Thymus (tissue), 11 donors: ENCODE measurements around the gene CTU2. TPM values are rescaled to one million over a fixed set of nuclear protein-coding genes. Genes with fewer than 3 reads are reported as not detected.

Experiments used
- DNase-seq, 9 donors: peaks; one replicate each; pipeline ENCODE4 v3.0.0-alpha.2; 2013; ENCODE audit warnings: low spot score in 9 of 9, low read depth in 6 of 9, missing footprints in 1 of 9
- H3K27ac ChIP-seq, 2 donors: one replicate each; pipeline ENCODE4 v1.5.1; 2013; ENCODE audit warnings: control low read depth in 1 of 2, low read depth in 1 of 2, low read length in 1 of 2, mild to moderate bottlenecking in 1 of 2, moderate library complexity in 1 of 2
- H3K27me3 ChIP-seq, 2 donors: one replicate each; pipeline ENCODE4 v1.5.1; 2013; ENCODE audit warnings: low read length in 1 of 2; ENCODE audit not compliant: control insufficient read depth in 2 of 2, insufficient read depth in 1 of 2
- H3K36me3 ChIP-seq, 2 donors: one replicate each; pipeline ENCODE4 v1.5.1; 2013; ENCODE audit warnings: low read length in 1 of 2, mild to moderate bottlenecking in 1 of 2, moderate library complexity in 1 of 2; ENCODE audit not compliant: control insufficient read depth in 2 of 2, insufficient read depth in 2 of 2
- H3K4me1 ChIP-seq, 2 donors: one replicate each; pipeline ENCODE4 v1.5.1; 2013; ENCODE audit warnings: low read length in 2 of 2; ENCODE audit not compliant: control insufficient read depth in 2 of 2, insufficient read depth in 2 of 2
- H3K4me3 ChIP-seq, 2 donors: one replicate each; pipeline ENCODE4 v1.5.1; 2013; ENCODE audit warnings: low read length in 2 of 2, control low read depth in 1 of 2, mild to moderate bottlenecking in 1 of 2
- H3K9me3 ChIP-seq, 2 donors: one replicate each; pipeline ENCODE4 v1.5.1; 2013; ENCODE audit warnings: low read length in 1 of 2, mild to moderate bottlenecking in 1 of 2; ENCODE audit not compliant: control insufficient read depth in 2 of 2, insufficient read depth in 1 of 2
- WGBS: extraction: QIAGEN DNeasy Blood & Tissue Kit; methylation state at CpG from one replicate; pipeline ENCODE4 v1.1.7; 2013; 5-methylcytosine and 5-hydroxymethylcytosine counted together
- polyA plus RNA-seq: library from polyadenylated mRNA; stranded (reverse); fragments of 200-250 nt; gene quantifications from one replicate; pipeline ENCODE4 v1.2.3, GENCODE V29; 2013
- total RNA-seq: library from RNA; stranded (reverse); fragments of 120-200 nt; gene quantifications from one replicate; pipeline ENCODE4 v1.2.4, GENCODE V29; 2013
- donor health status: healthy.

The CTU2 gene
- total and polyA plus RNA-seq, 2 donors, result 14.7 to 18.6 TPM

DNA sequence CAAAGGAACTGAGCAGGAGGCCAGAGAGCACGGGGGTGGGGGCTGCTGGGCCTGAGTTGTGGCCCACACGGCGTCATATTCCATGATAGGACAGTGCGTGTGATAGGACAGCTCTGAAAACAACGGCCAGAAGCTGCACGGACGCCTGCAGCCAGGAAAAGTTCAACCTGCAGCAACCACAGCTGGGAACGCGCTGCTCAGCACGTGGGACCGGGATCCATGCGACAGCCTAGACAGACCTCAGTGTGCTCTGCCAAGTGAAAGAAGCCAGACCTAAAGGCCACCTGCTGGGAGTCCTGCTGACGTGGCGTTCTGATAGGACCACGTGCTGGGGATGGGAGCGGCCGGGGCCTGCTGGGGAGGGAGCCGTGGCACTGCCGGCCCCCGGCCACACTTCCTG lies 21.6 kb downstream of the CTU2 start:
- WGBS, result 96% methylated on average over 20 of the region's 20 CpGs
- Histone ChIP-seq H3K9me3 (no peaks in the 10 kb centered on the region), H3K27ac (no peak overlapping the region), H3K27me3 (no peaks in the 10 kb centered on the region), H3K4me3 (no peak overlapping the region), H3K4me1 (no peaks in the 10 kb centered on the region), H3K36me3 (peaks cover 39 to 80% of the 10 kb centered on the region in 2 donors)
- no peak for DNase-seq

DNA sequence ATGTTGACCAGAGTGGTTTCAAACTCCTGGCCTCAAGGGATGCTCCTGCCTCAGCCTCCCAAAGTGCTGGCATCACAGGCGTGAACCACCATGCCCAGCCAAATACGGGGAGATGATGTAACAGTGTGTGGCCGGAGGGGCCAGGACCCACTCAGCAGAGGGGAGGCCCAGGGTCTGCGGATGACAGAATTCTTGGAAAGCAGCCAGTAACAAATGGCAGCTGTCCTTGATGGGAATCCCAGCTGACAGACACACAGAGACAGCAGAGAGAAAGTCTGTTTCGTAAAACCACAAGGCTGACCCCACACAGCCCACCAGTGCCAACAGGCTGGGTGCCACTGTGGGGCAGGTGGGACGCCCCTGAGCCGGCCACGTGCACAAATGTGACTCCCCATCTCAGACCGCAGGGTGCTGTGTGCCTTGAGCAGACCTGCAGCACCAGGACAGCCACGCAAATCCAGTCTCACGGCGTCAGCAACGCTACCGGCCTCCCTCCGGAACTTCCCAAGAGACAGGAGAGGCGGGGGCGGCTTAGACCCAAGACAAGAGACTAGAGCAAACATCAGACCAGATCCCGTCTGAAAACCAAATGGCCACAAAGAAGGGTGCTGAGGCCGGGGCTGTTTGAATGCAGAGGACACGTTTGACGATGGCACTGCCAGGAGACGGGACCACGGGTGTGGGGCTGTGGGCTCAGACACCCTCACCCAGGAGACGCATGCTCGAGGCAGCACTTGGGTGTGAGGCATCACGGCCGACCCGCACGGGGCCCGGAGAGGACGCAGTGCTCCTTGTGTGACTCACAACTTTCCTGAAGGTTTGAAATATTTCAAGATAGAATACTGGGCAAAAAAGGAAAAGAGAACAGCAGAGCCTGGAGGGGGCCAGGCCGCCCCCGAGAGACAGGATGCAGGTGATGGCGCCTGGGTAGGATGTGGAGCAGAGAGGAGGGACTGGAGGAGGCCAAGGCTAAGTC lies 24.6 kb downstream of the CTU2 start:
- WGBS, result 96% methylated on average over 34 of the region's 34 CpGs
- Histone ChIP-seq H3K9me3 (peaks cover 0 to 1% of the 10 kb centered on the region in 2 donors), H3K27me3 (no peaks in the 10 kb centered on the region), H3K4me3 (no peak overlapping the region), H3K4me1 (no peaks in the 10 kb centered on the region), H3K27ac (no peak overlapping the region), H3K36me3 (peaks cover 37 to 80% of the 10 kb centered on the region in 2 donors)
- DNase-seq, result no peak

DNA sequence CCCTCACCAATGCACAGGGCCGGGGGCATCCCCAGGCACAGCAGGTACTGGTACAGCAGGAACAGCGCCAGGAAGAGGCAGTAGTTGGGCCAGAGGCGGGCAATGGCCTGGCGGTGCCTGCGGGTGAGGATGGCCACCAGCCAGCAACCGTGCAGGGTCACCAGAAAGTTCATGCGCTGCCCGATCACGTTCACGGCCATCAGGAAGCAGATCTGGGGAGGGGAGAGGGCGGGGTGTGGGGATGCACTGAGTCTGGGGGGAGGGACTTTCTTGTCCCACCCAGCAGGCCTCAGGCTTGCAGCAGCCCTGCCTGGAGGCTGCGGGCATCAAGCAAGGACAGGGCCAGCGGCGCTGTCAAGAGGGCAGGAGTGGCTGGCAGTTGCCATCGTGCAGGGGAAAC lies 25.4 kb downstream of the CTU2 start:
- no peaks in the 10 kb centered on the region for H3K4me1 ChIP-seq
- H3K36me3 ChIP-seq, result peaks cover 30 to 78% of the 10 kb centered on the region in 2 donors
- H3K9me3 ChIP-seq, result peaks cover 0 to 1% of the 10 kb centered on the region in 2 donors
- no peaks in the 10 kb centered on the region for H3K27me3 ChIP-seq
- H3K27ac ChIP-seq, result no peak overlapping the region
- H3K4me3 ChIP-seq, result no peak overlapping the region
- DNase-seq, result no peak
- 96% methylated on average over 15 of the region's 15 CpGs for WGBS

DNA sequence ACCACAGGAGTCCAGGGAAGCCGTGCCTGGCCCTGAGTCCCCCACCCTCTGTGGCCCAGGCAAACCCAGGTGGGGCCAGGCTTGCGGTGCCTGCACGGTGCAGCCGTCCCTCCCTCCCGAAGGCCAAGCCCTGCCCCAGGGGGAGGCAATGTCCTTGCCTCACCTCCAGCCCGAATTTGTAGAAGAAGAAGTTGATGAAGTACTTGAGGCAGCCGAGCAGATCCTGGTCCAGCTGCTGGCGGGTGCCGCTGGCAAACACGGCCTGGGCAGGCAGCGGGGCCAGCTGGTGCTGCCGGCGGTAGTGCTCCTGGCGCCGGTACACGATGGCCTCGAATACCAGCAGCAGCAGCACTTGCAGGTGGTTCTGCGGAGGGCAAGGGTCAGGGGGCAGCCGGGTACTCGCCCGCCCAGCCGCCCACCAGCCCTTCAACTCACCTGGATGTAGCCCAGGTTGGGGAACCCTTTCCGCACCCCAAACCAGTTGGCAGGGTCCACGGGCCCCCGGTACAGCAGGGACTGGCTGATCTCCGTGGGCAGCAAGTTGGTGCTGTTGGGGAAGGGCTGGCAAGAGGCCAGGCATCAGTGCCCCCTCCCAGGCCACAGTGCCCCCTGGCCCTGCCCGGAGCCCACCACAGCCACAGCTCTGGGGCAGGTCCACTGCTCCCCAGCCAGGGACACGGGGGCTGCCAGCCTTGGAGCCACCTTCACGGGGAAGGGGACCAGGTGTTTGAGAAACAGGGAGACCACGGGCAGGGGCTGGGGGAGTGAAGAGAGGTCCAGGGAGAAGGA lies 26.1 kb downstream of the CTU2 start:
- Histone ChIP-seq H3K27ac (no peak overlapping the region), H3K4me3 (no peak overlapping the region), H3K9me3 (peaks cover 0 to 1% of the 10 kb centered on the region in 2 donors), H3K36me3 (peaks cover 24 to 74% of the 10 kb centered on the region in 2 donors), H3K4me1 (peaks cover under 1 to 3% of the 10 kb centered on the region in 2 donors), H3K27me3 (no peaks in the 10 kb centered on the region)
- no peak for DNase-seq
- WGBS, result 95% methylated on average over 30 of the region's 30 CpGs

DNA sequence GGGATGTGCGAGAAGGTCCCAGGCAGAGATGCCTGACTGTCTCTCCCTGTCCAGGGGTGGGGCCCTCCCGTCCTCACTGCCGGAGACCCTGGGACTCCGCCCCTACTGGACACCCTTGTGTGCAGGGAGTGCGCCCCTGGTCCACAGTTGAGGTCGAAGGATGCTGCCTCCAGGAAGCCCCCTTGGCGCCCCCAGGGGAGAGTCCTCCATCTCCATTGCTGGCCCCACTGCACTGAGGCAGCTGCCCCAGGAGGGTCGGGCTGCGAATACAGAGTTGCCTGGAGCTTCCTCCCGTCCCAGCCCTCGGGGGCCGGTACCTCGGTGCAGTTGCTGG lies 26.6 kb downstream of the CTU2 start:
- 95% methylated on average over 13 of the region's 13 CpGs for WGBS
- Histone ChIP-seq H3K36me3 (peaks cover 23 to 68% of the 10 kb centered on the region in 2 donors), H3K4me3 (no peak overlapping the region), H3K4me1 (peaks cover 3 to 7% of the 10 kb centered on the region in 2 donors), H3K9me3 (peaks cover 0 to 1% of the 10 kb centered on the region in 2 donors), H3K27ac (no peak overlapping the region), H3K27me3 (no peaks in the 10 kb centered on the region)
- no peak for DNase-seq

DNA sequence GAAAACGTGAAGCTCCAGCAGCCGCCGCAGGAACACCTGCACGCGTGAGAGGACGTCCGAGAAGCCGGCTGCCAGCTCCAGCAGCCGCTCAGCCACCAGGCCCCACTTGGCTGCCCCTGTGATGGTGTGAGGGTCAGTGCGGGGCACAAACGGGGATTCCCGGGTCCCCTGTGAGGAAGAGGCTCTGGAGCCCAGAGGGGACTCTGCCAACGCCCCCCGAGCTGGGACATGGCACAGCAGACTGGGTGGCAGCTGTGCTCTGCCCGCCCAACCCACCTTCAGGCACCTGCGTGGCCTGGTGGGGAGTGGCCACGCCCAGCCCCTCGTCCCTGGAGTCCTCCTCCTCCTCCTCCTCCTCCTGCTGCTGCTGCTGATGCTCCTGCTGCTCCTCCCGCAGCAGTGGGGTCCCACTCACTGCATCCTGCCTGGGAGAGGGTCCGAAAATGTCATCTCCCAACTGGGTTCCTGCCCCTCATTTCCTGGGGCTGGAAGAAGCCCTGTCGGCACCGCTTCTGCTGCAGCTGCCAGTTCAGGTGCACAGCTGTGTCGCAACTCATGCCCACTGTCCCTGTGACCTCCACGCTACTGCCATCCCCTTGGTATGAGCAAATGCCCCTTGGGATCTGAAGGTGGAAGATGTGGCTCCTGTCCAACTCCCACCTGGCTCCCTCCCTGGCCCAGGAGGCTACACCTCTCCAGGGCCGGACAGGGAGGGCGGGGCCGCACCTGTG lies 27.5 kb downstream of the CTU2 start:
- no peak for DNase-seq
- Histone ChIP-seq H3K9me3 (peaks cover 0 to 1% of the 10 kb centered on the region in 2 donors), H3K4me3 (no peak overlapping the region), H3K27me3 (no peaks in the 10 kb centered on the region), H3K27ac (no peak overlapping the region), H3K36me3 (peaks cover 23 to 68% of the 10 kb centered on the region in 2 donors), H3K4me1 (peaks cover 5 to 7% of the 10 kb centered on the region in 2 donors)
- 98% methylated on average over 27 of the region's 27 CpGs for WGBS

DNA sequence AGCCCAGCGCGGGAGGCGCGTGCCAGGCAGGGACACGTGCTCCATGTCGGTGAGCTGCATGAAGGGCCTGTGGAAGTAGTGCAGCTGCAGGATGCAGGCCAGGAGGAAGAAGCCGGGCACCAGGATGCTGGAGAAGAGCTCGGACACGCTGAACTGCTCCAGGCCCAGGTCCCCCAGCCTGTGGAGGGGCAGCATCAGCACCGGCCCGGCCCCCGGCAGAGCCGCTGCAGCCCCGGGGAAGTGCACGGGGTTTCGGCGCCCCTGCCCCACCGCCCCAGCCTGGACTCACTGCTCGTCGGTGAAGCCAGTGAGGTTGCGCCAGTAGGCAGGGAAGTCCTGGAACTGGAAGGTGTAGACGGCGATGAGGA lies 28.0 kb downstream of the CTU2 start:
- DNase-seq, result no peak
- peaks cover 7 to 8% of the 10 kb centered on the region in 2 donors for H3K4me1 ChIP-seq
- 99% methylated on average over 23 of the region's 23 CpGs for WGBS
- peaks cover 0 to 1% of the 10 kb centered on the region in 2 donors for H3K9me3 ChIP-seq
- H3K36me3 ChIP-seq, result peaks cover 23 to 68% of the 10 kb centered on the region in 2 donors
- no peak overlapping the region for H3K27ac ChIP-seq
- no peak overlapping the region for H3K4me3 ChIP-seq
- no peaks in the 10 kb centered on the region for H3K27me3 ChIP-seq

DNA sequence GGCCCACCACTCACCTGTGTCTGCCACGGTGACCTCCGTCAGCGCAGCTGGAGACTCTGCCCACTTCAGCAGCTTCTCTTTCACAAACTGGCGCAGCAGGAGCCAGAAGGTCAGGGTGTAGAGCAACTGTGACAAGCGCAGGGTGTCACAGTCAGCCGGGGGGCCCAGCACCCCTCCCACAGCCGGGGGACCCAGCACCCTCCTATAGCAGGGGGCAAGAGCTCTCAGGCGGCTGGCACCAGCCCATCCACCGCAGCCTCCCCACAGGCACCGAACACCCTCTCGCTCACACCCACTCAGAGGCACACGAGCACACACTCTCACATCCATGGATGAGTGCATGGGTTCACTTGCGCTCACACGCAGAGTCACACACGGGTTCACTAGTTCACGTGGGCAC lies 28.8 kb downstream of the CTU2 start:
- over 99% methylated on average over 16 of the region's 16 CpGs for WGBS

More for the DNA sequence above, 28.8 kb downstream of the CTU2 start:
- DNase-seq, result no peak
- no peak overlapping the region for H3K27ac ChIP-seq
- no peak overlapping the region for H3K4me3 ChIP-seq
- peaks cover 21 to 66% of the 10 kb centered on the region in 2 donors for H3K36me3 ChIP-seq
- H3K9me3 ChIP-seq, result peaks cover 0 to 1% of the 10 kb centered on the region in 2 donors
- H3K4me1 ChIP-seq, result peaks cover 7 to 11% of the 10 kb centered on the region in 2 donors
- H3K27me3 ChIP-seq, result no peaks in the 10 kb centered on the region
